PFSK-1 (cell line): ENCODE data around the gene SCYL2.

Source experiments
- POLR2AphosphoS5 ChIP-seq: IDR thresholded peaks from 2 replicates; pipeline ENCODE4 v1.6.1; 2012; ENCODE audit warnings: low read depth, mild to moderate bottlenecking, control low read depth, low read length, moderate library complexity
- SIN3A ChIP-seq: IDR thresholded peaks from 2 replicates; pipeline ENCODE4 v1.6.1; 2012; ENCODE audit warnings: mild to moderate bottlenecking, low read length, moderate library complexity, borderline replicate concordance; ENCODE audit not compliant: insufficient read depth
- TF ChIP-seq, protein P1 (sequence below), 2 experiments: IDR thresholded peaks; 2 replicates each; pipeline versions ENCODE4 v1.6.1 to v1.8.0; 2011 to 2012; ENCODE audit warnings: low read depth in 2 of 2, low read length in 2 of 2, control low read depth in 1 of 2, inconsistent platforms in 1 of 2, mild to moderate bottlenecking in 1 of 2, moderate library complexity in 1 of 2; ENCODE audit not compliant: insufficient read depth in 1 of 2

DNA sequence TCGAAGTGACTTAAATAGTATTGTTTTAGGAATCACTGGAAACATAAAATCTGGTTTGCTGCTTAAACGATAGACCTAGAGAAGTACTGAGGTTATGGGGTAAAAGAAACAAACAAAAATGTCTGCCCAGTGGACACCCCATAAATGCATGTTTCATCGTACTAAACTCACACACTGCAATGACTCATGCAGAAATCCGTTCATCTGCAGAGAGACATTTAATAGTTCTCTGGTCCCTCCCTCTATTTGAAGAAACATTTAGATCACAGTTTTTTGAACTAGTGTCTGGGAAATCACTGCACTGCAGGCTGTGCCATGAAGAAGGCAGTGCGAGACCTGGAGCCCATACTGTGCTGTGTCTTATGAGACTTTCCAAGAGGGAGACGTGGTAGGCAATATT, 115.4 kb downstream of the SCYL2 start:
- TF ChIP-seq SIN3A (no peak), POLR2AphosphoS5 (no peak)
- TF ChIP-seq, protein P1, sequence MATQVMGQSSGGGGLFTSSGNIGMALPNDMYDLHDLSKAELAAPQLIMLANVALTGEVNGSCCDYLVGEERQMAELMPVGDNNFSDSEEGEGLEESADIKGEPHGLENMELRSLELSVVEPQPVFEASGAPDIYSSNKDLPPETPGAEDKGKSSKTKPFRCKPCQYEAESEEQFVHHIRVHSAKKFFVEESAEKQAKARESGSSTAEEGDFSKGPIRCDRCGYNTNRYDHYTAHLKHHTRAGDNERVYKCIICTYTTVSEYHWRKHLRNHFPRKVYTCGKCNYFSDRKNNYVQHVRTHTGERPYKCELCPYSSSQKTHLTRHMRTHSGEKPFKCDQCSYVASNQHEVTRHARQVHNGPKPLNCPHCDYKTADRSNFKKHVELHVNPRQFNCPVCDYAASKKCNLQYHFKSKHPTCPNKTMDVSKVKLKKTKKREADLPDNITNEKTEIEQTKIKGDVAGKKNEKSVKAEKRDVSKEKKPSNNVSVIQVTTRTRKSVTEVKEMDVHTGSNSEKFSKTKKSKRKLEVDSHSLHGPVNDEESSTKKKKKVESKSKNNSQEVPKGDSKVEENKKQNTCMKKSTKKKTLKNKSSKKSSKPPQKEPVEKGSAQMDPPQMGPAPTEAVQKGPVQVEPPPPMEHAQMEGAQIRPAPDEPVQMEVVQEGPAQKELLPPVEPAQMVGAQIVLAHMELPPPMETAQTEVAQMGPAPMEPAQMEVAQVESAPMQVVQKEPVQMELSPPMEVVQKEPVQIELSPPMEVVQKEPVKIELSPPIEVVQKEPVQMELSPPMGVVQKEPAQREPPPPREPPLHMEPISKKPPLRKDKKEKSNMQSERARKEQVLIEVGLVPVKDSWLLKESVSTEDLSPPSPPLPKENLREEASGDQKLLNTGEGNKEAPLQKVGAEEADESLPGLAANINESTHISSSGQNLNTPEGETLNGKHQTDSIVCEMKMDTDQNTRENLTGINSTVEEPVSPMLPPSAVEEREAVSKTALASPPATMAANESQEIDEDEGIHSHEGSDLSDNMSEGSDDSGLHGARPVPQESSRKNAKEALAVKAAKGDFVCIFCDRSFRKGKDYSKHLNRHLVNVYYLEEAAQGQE (IDR thresholded peaks at IDR 0.05; ENCODE audit: insufficient read depth in 1 of 2, low read depth in 2 of 2, low read length in 2 of 2), result no peak
